ENCODE measurements around the gene CYP27B1.

CYP27B1 gene

GRCh38 chr12:57751788-57752667, 14.8 kb downstream of the CYP27B1 start, which contains the start of gene CDK4:
Gene CDK4 (minus strand): TSS chr12:57752310. CDS start chr12:57751717, 593 bp downstream.
- in situ Hi-C loops (cut with MboI; ENCODE audit: low sequenced_read_pairs), result no loop called here

- in situ Hi-C loops (cut with MboI; ENCODE audit: low sequenced_read_pairs), result no loop called here
Observed at GRCh38 chr12:57751432-57751787, 15.5 kb downstream of the CYP27B1 start.

GRCh38 chr12:57750561-57751431, 16.1 kb downstream of the CYP27B1 start:
- in situ Hi-C loops (cut with MboI; ENCODE audit: low sequenced_read_pairs), result no loop called here

- in situ Hi-C loops (cut with MboI; ENCODE audit: low sequenced_read_pairs), result no loop called here
Observed at GRCh38 chr12:57749061-57749460, 17.8 kb downstream of the CYP27B1 start.

GRCh38 chr12:57746025-57746424, 20.9 kb downstream of the CYP27B1 start:
- in situ Hi-C loops (cut with MboI; ENCODE audit: low sequenced_read_pairs), result no loop called here

GRCh38 chr12:57745485-57745881, 21.4 kb downstream of the CYP27B1 start:
- in situ Hi-C loops (cut with MboI; ENCODE audit: low sequenced_read_pairs), result no loop called here

- in situ Hi-C loops (cut with MboI; ENCODE audit: low sequenced_read_pairs), result no loop called here
Observed at GRCh38 chr12:57744777-57745484, 21.9 kb downstream of the CYP27B1 start, which contains the start of gene TSPAN31. Gene TSPAN31 (plus strand): TSS chr12:57745039. CDS start chr12:57745155, 116 bp downstream.

GRCh38 chr12:57744194-57744776, 22.6 kb downstream of the CYP27B1 start:
- in situ Hi-C loops (cut with MboI; ENCODE audit: low sequenced_read_pairs), result no loop called here

GRCh38 chr12:57743769-57744168, 23.1 kb downstream of the CYP27B1 start:
- in situ Hi-C loops (cut with MboI; ENCODE audit: low sequenced_read_pairs), result no loop called here

GRCh38 chr12:57741844-57742738, 24.8 kb downstream of the CYP27B1 start:
- in situ Hi-C loops (cut with MboI; ENCODE audit: low sequenced_read_pairs), result no loop called here

- in situ Hi-C loops (cut with MboI; ENCODE audit: low sequenced_read_pairs), result no loop called here
Observed at GRCh38 chr12:57741413-57741789, 25.5 kb downstream of the CYP27B1 start.

GRCh38 chr12:57740656-57741412, 26.0 kb downstream of the CYP27B1 start:
- in situ Hi-C loops (cut with MboI; ENCODE audit: low sequenced_read_pairs), result no loop called here

GRCh38 chr12:57739914-57740538, 26.9 kb downstream of the CYP27B1 start:
- in situ Hi-C loops (cut with MboI; ENCODE audit: low sequenced_read_pairs), result no loop called here

- in situ Hi-C loops (cut with MboI; ENCODE audit: low sequenced_read_pairs), result no loop called here
Observed at GRCh38 chr12:57739387-57739786, 27.5 kb downstream of the CYP27B1 start.

GRCh38 chr12:57738661-57739237, 28.1 kb downstream of the CYP27B1 start, which contains the start of gene AGAP2:
Gene AGAP2 (minus strand): TSS chr12:57738742. CDS start chr12:57738246, 496 bp downstream.
- in situ Hi-C loops (cut with MboI; ENCODE audit: low sequenced_read_pairs), result no loop called here

GRCh38 chr12:57737467-57738460, 29.1 kb downstream of the CYP27B1 start:
- in situ Hi-C loops (cut with MboI; ENCODE audit: low sequenced_read_pairs), result no loop called here

Measured in HL-60/S4 (cell line).